ENCODE measurements around the gene TPST2. TPM values are rescaled to one million over a fixed set of nuclear protein-coding genes. Genes with fewer than 3 reads are reported as not detected.

Gene TPST2
- total RNA-seq, 1 experiment from 2014 or later: 11.8 TPM

DNA sequence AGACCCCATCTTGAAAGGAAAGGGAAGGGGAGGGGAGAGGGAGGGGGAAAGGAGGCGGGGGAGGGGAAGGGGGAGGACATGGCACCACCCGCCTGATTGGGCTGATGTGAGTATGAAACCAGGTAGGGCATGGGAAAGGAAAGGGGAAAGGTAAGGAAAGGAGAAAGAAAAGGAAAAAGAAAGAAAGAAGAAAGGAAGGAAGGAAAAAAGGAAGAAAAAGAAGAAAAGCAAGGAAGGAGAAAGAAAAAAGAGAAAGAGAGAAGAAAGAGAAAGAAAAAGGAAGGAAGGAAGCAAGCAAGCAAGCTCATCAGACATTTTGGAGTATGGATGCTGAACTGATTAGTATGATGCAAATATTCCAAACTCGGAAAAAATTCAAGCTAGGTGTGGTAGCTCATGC is 41.6 kb downstream of the TPST2 start:
- ChIA-PET POLR2A (interaction anchor here (0.6 kb wide), 1 partner anchor 37 kb away, joined by 3 read pairs; no protein-coding TSS in a partner anchor), CTCF (no interaction called here), RAD21 (ENCODE audit: low non-redundant PET in 1 of 2, low total read pairs in 2 of 2, uncharacterized antibody in 2 of 2, unreplicated experiment in 2 of 2) (no interaction called here)
- ATAC-seq (no peak), DNase-seq (ENCODE audit: low read depth, low spot score) (no peak)
- Histone ChIP-seq H3K9me2 (ENCODE audit: insufficient read depth) (no peaks in the 10 kb centered on the region), H4K20me1 (ENCODE audit: insufficient read depth) (no peaks in the 10 kb centered on the region), H3K79me2 (ENCODE audit: insufficient read depth, low read length) (no peaks in the 10 kb centered on the region), H3K9ac (ENCODE audit: low read length) (no peak overlapping the region), H3K4me1 (ENCODE audit: control insufficient read depth in 1 of 2, insufficient read depth in 2 of 2, low read length in 2 of 2) (peaks cover 13 to 17% of the 10 kb centered on the region in 2 experiments), H3K27ac (ENCODE audit: low read depth, low read length) (no peak overlapping the region), H3K36me3 (ENCODE audit: control insufficient read depth in 1 of 2, insufficient read depth in 2 of 2, low read length in 2 of 2) (no peaks in the 10 kb centered on the region), H3K9me3 (ENCODE audit: control insufficient read depth in 1 of 2, insufficient read depth in 1 of 2, low read depth in 1 of 2, low read length in 2 of 2) (no peaks in the 10 kb centered on the region), H3K4me3 (replicated peaks in 1 of 2; ENCODE audit: low read depth in 1 of 2, low read length in 2 of 2) (no peak overlapping the region), H2AFZ (ENCODE audit: low read depth, low read length, poor library complexity, severe bottlenecking) (no peak overlapping the region), H3K27me3 (ENCODE audit: insufficient read depth, low read length) (no peaks in the 10 kb centered on the region), H3K4me2 (ENCODE audit: low read length) (no peak overlapping the region)
- no peak for TF ChIP-seq CBX3 (IDR thresholded peaks at IDR 0.05; ENCODE audit: low read depth)
- no peak for TF ChIP-seq EZH2 (IDR thresholded peaks at IDR 0.05)
- no peak for TF ChIP-seq ZNF274 (IDR thresholded peaks at IDR 0.05; ENCODE audit: low read depth, low read length)
- TF ChIP-seq, protein P1, sequence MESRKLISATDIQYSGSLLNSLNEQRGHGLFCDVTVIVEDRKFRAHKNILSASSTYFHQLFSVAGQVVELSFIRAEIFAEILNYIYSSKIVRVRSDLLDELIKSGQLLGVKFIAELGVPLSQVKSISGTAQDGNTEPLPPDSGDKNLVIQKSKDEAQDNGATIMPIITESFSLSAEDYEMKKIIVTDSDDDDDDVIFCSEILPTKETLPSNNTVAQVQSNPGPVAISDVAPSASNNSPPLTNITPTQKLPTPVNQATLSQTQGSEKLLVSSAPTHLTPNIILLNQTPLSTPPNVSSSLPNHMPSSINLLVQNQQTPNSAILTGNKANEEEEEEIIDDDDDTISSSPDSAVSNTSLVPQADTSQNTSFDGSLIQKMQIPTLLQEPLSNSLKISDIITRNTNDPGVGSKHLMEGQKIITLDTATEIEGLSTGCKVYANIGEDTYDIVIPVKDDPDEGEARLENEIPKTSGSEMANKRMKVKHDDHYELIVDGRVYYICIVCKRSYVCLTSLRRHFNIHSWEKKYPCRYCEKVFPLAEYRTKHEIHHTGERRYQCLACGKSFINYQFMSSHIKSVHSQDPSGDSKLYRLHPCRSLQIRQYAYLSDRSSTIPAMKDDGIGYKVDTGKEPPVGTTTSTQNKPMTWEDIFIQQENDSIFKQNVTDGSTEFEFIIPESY (IDR thresholded peaks at IDR 0.05; ENCODE audit: extremely low read depth, insufficient replicate concordance, low read length): no peak
- no peak for TF ChIP-seq YY1 (IDR thresholded peaks at IDR 0.05; ENCODE audit: extremely low read depth, insufficient replicate concordance, low read depth, low read length)
- no peak for TF ChIP-seq EGR1 (IDR thresholded peaks at IDR 0.05; ENCODE audit: low read depth)
- no peak for TF ChIP-seq CTCF (IDR thresholded peaks at IDR 0.05 in 2 of 3, conservative IDR thresholded peaks at IDR 0.05 in 1 of 3; ENCODE audit: borderline replicate concordance in 1 of 3, insufficient read depth in 1 of 3, low read depth in 2 of 3, low read length in 2 of 3)
- no peak for TF ChIP-seq RAD21 (IDR thresholded peaks at IDR 0.05; ENCODE audit: low read depth)
- TF ChIP-seq, protein P2, sequence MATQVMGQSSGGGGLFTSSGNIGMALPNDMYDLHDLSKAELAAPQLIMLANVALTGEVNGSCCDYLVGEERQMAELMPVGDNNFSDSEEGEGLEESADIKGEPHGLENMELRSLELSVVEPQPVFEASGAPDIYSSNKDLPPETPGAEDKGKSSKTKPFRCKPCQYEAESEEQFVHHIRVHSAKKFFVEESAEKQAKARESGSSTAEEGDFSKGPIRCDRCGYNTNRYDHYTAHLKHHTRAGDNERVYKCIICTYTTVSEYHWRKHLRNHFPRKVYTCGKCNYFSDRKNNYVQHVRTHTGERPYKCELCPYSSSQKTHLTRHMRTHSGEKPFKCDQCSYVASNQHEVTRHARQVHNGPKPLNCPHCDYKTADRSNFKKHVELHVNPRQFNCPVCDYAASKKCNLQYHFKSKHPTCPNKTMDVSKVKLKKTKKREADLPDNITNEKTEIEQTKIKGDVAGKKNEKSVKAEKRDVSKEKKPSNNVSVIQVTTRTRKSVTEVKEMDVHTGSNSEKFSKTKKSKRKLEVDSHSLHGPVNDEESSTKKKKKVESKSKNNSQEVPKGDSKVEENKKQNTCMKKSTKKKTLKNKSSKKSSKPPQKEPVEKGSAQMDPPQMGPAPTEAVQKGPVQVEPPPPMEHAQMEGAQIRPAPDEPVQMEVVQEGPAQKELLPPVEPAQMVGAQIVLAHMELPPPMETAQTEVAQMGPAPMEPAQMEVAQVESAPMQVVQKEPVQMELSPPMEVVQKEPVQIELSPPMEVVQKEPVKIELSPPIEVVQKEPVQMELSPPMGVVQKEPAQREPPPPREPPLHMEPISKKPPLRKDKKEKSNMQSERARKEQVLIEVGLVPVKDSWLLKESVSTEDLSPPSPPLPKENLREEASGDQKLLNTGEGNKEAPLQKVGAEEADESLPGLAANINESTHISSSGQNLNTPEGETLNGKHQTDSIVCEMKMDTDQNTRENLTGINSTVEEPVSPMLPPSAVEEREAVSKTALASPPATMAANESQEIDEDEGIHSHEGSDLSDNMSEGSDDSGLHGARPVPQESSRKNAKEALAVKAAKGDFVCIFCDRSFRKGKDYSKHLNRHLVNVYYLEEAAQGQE (IDR thresholded peaks at IDR 0.05; ENCODE audit: low read depth): no peak
- no peak for TF ChIP-seq ZFX (IDR thresholded peaks at IDR 0.05)
- TF ChIP-seq TCF7L2 (IDR thresholded peaks at IDR 0.05; ENCODE audit: borderline replicate concordance, extremely low read depth, insufficient read depth, insufficient read length): no peak
- TF ChIP-seq POLR2A (IDR thresholded peaks at IDR 0.05; ENCODE audit: borderline replicate concordance, extremely low read depth, insufficient read depth, insufficient read length): no peak
- no peak for TF ChIP-seq SIN3A (IDR thresholded peaks at IDR 0.05; ENCODE audit: low read depth)
- no peak for TF ChIP-seq SRF (IDR thresholded peaks at IDR 0.05; ENCODE audit: low read depth)
- no peak for TF ChIP-seq JUND (IDR thresholded peaks at IDR 0.05)
- no peak for TF ChIP-seq CEBPB (IDR thresholded peaks at IDR 0.05; ENCODE audit: low read depth)
- no peak for TF ChIP-seq POLR2AphosphoS5 (IDR thresholded peaks at IDR 0.05; ENCODE audit: low read depth, low read length)
- no peak for TF ChIP-seq FOSL1 (IDR thresholded peaks at IDR 0.05; ENCODE audit: low read depth)
- no TSS peak for BruUV-seq (replicated peaks)
- intact Hi-C loops (cut with micrococcal nuclease): no loop called here

All from HCT116 (cell line).